T-helper 1 cell treated with Interleukin-12 subunit alpha and Interleukin-12 subunit beta and Interleukin-4 antibody, amounts not matched to agents 30 μg/mL and 1 μg/mL, for 36 hours (primary cell): ENCODE measurements around the gene RNF144B.
"Not testable (repeated sequence)": the region's sequence is repeated elsewhere in the genome, so short reads cannot be mapped to it uniquely, and the experiment has no call there.

Experiments used
- H3K27ac Mint-ChIP-seq: one replicate; pipeline ENCODE4 v1.8.0; 2021; ENCODE audit warnings: mild to moderate bottlenecking, mixed read lengths
- H3K27me3 Mint-ChIP-seq: one replicate; pipeline ENCODE4 v1.8.0; 2021; ENCODE audit warnings: low read depth, mixed read lengths
- H3K36me3 Mint-ChIP-seq: one replicate; pipeline ENCODE4 v1.8.0; 2021; ENCODE audit warnings: low read depth, mixed read lengths
- H3K4me1 Mint-ChIP-seq: one replicate; pipeline ENCODE4 v1.8.0; 2021; ENCODE audit warnings: low read depth, mixed read lengths
- H3K4me3 Mint-ChIP-seq: one replicate; pipeline ENCODE4 v1.8.0; 2021; ENCODE audit warnings: mild to moderate bottlenecking, moderate library complexity, mixed read lengths
- H3K9me3 Mint-ChIP-seq: one replicate; pipeline ENCODE4 v1.8.0; 2021; ENCODE audit warnings: mixed read lengths

RNF144B gene

GRCh38 chr6:18409602-18410001 is 22.5 kb downstream of the RNF144B start:
- H3K4me3 Mint-ChIP-seq, H3K4me1 Mint-ChIP-seq, H3K27me3 Mint-ChIP-seq, H3K36me3 Mint-ChIP-seq, H3K27ac Mint-ChIP-seq, H3K9me3 Mint-ChIP-seq: not testable (repeated sequence)

DNA sequence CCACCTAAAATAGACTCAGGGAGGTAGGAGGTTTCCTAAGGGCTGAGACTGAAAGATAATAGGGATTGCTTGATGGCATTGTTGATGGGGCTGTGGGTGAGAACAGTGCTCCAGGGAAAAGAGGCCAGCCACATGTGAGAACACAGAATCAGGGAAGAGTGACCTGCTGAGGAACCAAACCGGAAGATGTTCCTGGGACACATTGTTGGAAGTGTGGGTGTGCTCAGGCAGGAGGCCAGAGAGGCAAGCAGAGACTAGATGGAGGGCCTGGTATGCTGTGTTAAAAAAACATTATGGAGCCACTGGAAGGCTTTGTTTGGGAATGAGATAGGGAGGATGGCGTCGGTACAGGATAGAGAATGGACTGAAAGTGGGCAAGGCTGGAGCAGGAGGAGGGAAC is 23.3 kb downstream of the RNF144B start:
- Mint-ChIP-seq H3K36me3 (no peaks in the 10 kb centered on the region), H3K4me1 (no peaks in the 10 kb centered on the region), H3K27ac (no peak overlapping the region), H3K4me3 (no peak overlapping the region), H3K9me3 (no peaks in the 10 kb centered on the region), H3K27me3 (no peaks in the 10 kb centered on the region)

DNA sequence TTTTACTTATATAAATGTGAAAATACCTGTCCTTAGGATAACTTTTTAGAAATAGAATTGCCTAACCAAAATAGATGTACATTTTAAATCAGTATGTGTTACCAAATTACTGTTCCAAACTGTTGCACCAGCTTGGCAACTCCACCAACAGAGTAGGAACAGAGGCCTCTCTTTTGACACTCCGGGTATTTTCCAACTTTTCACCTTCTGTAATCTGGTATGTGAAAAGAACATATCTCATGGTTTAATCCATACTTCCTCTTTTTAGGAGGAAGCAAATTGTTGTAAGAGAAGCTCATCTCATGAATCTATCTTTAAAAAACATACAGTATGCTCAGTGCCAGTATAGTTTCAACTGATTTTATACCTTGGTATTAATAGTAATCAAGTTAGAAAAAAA is 24.9 kb downstream of the RNF144B start:
- Mint-ChIP-seq H3K27me3 (no peaks in the 10 kb centered on the region), H3K4me1 (no peaks in the 10 kb centered on the region), H3K4me3 (no peak overlapping the region), H3K27ac (no peak overlapping the region), H3K9me3 (no peaks in the 10 kb centered on the region), H3K36me3 (no peaks in the 10 kb centered on the region)

GRCh38 chr6:18412644-18413043 is 25.5 kb downstream of the RNF144B start:
- H3K4me3 Mint-ChIP-seq: no peak overlapping the region
- H3K36me3 Mint-ChIP-seq: no peaks in the 10 kb centered on the region
- H3K27me3 Mint-ChIP-seq: no peaks in the 10 kb centered on the region
- H3K27ac Mint-ChIP-seq: no peak overlapping the region
- no peaks in the 10 kb centered on the region for H3K4me1 Mint-ChIP-seq
- H3K9me3 Mint-ChIP-seq: no peaks in the 10 kb centered on the region

- Mint-ChIP-seq H3K4me3 (no peak overlapping the region), H3K27ac (no peak overlapping the region), H3K27me3 (no peaks in the 10 kb centered on the region), H3K9me3 (no peaks in the 10 kb centered on the region), H3K36me3 (no peaks in the 10 kb centered on the region), H3K4me1 (no peaks in the 10 kb centered on the region)
These were observed 26.2 kb downstream of the RNF144B start for GRCh38 chr6:18413381-18413780.

DNA sequence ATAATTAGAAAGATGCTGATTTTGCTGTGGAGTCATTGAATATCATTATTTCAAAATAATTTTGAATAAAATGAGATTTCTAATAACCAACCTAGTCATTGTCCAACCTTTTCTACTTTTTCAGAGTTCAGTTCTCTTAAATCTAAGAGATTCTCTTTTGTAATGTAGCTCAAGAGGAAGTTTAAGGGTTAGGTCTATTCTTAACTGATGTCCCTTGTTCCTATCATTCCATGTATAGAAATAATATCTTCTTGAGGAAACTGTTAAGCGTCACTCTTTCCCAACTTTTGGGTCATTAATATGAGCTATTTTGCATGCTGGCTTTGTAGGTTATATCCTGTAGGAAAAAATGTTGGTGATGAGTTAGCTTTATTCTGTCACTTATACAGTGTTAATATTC is 27.0 kb downstream of the RNF144B start:
- H3K4me1 Mint-ChIP-seq: no peaks in the 10 kb centered on the region

GRCh38 chr6:18415207-18415606 is 28.1 kb downstream of the RNF144B start:
- H3K4me3 Mint-ChIP-seq: no peak overlapping the region
- no peaks in the 10 kb centered on the region for H3K9me3 Mint-ChIP-seq
- no peak overlapping the region for H3K27ac Mint-ChIP-seq
- no peaks in the 10 kb centered on the region for H3K27me3 Mint-ChIP-seq
- H3K36me3 Mint-ChIP-seq: no peaks in the 10 kb centered on the region
- no peaks in the 10 kb centered on the region for H3K4me1 Mint-ChIP-seq

More for the DNA sequence above, 27.0 kb downstream of the RNF144B start:
- Mint-ChIP-seq H3K36me3 (no peaks in the 10 kb centered on the region), H3K9me3 (no peaks in the 10 kb centered on the region), H3K27me3 (no peaks in the 10 kb centered on the region), H3K4me3 (no peak overlapping the region), H3K27ac (no peak overlapping the region)

DNA sequence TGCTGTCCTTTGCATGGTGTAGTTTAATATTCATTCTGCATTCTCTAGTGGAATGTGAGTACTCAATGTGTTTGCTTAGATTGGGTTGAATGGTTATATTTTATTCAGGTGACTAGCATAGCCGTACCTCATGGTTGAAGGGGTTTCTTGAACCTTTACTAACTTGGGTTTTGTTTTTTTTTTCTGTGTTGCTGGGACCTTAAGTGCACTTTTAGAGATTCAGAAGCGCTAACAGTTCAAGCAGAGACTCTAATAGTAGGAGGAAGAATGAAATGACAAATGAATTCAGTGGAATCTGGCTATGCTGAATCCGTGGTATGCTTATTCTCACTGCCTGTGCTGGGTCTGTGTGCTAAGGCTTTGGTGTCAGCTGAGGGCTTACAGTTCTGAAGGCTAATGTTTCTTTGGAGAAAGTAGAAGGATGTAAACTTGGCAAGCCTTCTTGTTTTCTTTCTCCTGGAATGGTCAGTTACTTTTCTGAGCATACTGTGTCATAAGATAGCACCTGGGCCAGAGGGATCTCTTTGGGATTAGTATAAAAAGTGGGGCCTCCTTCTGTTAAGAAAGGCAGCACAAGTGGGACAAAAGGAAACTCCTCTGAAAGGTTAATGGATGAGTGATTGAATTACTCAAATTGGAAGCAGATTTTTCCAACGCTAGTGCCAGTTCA is 28.7 kb downstream of the RNF144B start:
- Mint-ChIP-seq H3K4me3 (no peak overlapping the region), H3K27ac (no peak overlapping the region), H3K9me3 (no peaks in the 10 kb centered on the region), H3K4me1 (no peaks in the 10 kb centered on the region), H3K36me3 (no peaks in the 10 kb centered on the region), H3K27me3 (no peaks in the 10 kb centered on the region)

GRCh38 chr6:18416341-18416679 is 29.2 kb downstream of the RNF144B start:
- Mint-ChIP-seq H3K27ac (no peak overlapping the region), H3K9me3 (no peaks in the 10 kb centered on the region), H3K27me3 (no peaks in the 10 kb centered on the region), H3K4me3 (no peak overlapping the region), H3K4me1 (no peaks in the 10 kb centered on the region), H3K36me3 (no peaks in the 10 kb centered on the region)

DNA sequence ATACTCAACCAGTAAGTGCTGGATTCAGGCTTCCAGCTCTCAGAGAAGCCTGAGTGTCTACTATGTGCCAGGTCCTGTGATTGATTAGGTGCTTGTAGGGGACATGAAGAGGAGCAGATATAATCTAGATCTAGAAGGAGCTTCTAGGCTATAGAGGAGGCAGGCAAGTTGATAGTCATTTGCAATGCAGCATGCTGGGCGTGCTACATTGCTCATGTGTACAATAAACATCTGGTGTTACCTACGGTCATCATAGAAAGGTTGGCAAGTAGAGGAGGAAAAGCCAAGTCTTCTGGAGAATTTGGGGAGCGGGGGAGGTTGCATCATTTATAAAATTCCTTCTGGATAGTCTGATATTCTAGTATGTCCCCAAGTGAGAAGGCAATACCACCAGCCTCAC is 33.2 kb downstream of the RNF144B start:
- H3K4me1 Mint-ChIP-seq: no peaks in the 10 kb centered on the region
- H3K9me3 Mint-ChIP-seq: no peaks in the 10 kb centered on the region
- H3K27ac Mint-ChIP-seq: no peak overlapping the region
- no peak overlapping the region for H3K4me3 Mint-ChIP-seq
- H3K27me3 Mint-ChIP-seq: no peaks in the 10 kb centered on the region
- no peaks in the 10 kb centered on the region for H3K36me3 Mint-ChIP-seq

DNA sequence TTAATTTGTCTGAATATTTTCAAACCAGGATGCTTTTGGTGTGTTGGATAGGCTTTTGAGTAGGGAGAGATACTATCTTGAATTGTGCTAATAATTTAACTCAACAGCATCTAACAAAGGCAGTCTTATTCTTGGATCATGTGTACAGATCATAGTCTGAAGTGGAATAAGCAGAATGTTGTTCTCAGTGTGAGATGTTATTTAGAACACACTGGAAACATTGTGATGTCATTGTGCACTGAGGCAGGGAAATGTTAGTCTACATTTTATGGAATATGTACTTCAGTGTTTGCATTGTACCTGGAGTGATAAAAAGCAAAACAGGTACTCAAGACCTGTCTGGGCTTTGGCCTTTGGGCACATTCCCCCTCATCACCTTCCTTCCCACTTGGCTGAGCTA is 35.0 kb downstream of the RNF144B start:
- Mint-ChIP-seq H3K9me3 (no peaks in the 10 kb centered on the region), H3K4me3 (no peak overlapping the region), H3K4me1 (peaks cover 4% of the 10 kb centered on the region), H3K27ac (no peak overlapping the region), H3K36me3 (no peaks in the 10 kb centered on the region), H3K27me3 (no peaks in the 10 kb centered on the region)

DNA sequence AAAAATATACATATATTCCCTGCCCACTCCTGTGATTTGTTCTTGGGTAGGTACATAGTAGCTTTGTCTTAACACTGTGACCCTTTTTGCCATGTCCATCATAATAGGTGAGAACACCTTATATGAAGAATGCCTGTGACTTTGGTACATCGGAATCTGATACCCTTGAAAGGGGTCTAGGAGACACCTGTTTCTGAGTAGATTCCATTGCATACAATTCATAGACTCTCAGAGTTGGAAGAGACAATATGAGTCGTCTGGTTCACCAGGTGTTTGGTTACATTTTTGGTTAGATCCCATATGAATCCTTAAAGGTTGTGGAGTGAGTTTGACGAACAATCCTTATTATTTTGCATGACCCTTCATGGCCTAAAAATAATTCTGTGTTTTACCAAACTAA is 36.3 kb downstream of the RNF144B start:
- Mint-ChIP-seq H3K27ac (no peak overlapping the region), H3K4me1 (peaks cover 4% of the 10 kb centered on the region), H3K36me3 (no peaks in the 10 kb centered on the region), H3K27me3 (no peaks in the 10 kb centered on the region), H3K9me3 (no peaks in the 10 kb centered on the region), H3K4me3 (no peak overlapping the region)

DNA sequence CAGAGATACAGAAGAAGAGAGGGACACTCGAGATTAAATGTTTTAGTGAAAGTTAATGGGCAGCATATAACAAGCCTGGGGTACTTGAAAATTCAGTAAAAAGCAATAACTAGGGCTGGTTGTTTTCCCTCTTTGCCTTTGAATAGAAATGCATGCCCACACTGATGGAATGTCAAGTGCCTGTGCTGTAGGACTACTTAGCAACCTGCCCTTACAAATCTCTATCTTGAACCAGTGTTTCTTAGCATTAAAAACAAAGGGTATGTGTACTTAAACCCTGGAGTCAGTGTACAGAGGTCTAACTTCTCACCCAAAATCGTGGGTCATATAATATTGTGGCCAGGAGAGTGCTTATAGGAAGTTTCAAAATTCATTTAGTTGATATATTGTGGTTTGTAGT is 37.1 kb downstream of the RNF144B start:
- H3K4me3 Mint-ChIP-seq: no peak overlapping the region
- H3K27ac Mint-ChIP-seq: no peak overlapping the region
- no peaks in the 10 kb centered on the region for H3K27me3 Mint-ChIP-seq
- H3K9me3 Mint-ChIP-seq: no peaks in the 10 kb centered on the region
- no peaks in the 10 kb centered on the region for H3K36me3 Mint-ChIP-seq
- H3K4me1 Mint-ChIP-seq: peaks cover 4% of the 10 kb centered on the region

DNA sequence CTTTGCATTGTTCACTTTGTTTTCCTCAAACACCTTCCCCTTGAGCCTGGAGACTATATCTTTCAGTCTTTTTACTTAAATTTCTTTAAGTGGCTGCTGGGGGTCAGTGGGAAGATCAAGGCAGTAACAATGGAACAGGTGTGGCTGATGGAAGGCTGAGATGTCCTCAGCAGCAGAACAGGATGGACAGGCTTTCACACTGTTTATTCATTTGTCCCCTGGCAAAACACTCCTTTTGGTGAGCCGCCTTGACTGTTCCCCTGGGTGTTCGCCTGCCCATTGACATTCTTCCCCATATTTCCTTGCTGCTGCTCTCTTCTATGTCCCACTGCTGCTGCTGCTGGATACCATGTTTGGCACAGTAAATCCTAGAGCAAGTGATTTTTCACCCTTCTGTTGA is 38.1 kb downstream of the RNF144B start:
- Mint-ChIP-seq H3K27ac (no peak overlapping the region), H3K4me3 (no peak overlapping the region), H3K27me3 (no peaks in the 10 kb centered on the region), H3K36me3 (no peaks in the 10 kb centered on the region), H3K4me1 (peaks cover 4% of the 10 kb centered on the region), H3K9me3 (no peaks in the 10 kb centered on the region)

GRCh38 chr6:18427296-18427695 is 40.1 kb downstream of the RNF144B start:
- H3K4me1 Mint-ChIP-seq: peaks cover 4% of the 10 kb centered on the region
- H3K36me3 Mint-ChIP-seq: no peaks in the 10 kb centered on the region
- no peaks in the 10 kb centered on the region for H3K27me3 Mint-ChIP-seq
- H3K9me3 Mint-ChIP-seq: no peaks in the 10 kb centered on the region
- H3K27ac Mint-ChIP-seq: no peak overlapping the region
- H3K4me3 Mint-ChIP-seq: no peak overlapping the region

GRCh38 chr6:18429655-18430297 is 42.6 kb downstream of the RNF144B start:
- no peaks in the 10 kb centered on the region for H3K9me3 Mint-ChIP-seq
- H3K27me3 Mint-ChIP-seq: no peaks in the 10 kb centered on the region
- peaks cover 4% of the 10 kb centered on the region for H3K4me1 Mint-ChIP-seq
- no peaks in the 10 kb centered on the region for H3K36me3 Mint-ChIP-seq
- H3K27ac Mint-ChIP-seq: no peak overlapping the region
- H3K4me3 Mint-ChIP-seq: no peak overlapping the region
